OCI-LY7 (cell line): ENCODE measurements around the gene PDE6H.

ENCODE experiments used
- EZH2phosphoT487 ChIP-seq: fragments of 200-600 bp; sonication (generic); IDR thresholded peaks from 2 replicates; pipeline ENCODE4 v1.6.1; 2018; ENCODE audit warnings: low read depth, borderline replicate concordance, mild to moderate bottlenecking, mixed run types, antibody characterized with exemption, low read length, moderate library complexity, mixed read lengths
- TF ChIP-seq, protein P1 (sequence below): fragments of 200-600 bp; sonication (generic); conservative IDR thresholded peaks from 2 replicates; pipeline ENCODE4 v1.5.1; 2014; ENCODE audit warnings: mild to moderate bottlenecking, antibody characterized with exemption, low read length, moderate library complexity, mixed read lengths

DNA sequence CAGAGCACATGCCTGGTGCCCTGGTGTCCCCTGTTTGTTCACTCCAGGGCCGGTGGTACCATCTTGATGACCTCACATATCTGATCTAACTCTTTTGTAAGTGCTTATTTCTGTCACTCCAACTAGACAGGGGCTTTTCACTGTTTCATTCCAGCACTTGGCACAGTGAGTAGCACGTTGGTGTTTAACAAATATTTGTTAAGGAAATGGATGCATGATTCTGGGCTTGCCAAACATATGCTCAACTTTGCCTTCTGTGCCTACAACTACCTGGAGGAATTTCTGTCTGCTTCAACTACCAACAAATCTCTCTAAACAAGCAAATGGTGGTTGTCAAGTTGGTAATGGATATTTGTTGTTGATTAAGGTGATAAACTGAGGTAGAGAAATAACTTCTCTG, 31.6 kb downstream of the PDE6H start:
- TF ChIP-seq, protein P1, sequence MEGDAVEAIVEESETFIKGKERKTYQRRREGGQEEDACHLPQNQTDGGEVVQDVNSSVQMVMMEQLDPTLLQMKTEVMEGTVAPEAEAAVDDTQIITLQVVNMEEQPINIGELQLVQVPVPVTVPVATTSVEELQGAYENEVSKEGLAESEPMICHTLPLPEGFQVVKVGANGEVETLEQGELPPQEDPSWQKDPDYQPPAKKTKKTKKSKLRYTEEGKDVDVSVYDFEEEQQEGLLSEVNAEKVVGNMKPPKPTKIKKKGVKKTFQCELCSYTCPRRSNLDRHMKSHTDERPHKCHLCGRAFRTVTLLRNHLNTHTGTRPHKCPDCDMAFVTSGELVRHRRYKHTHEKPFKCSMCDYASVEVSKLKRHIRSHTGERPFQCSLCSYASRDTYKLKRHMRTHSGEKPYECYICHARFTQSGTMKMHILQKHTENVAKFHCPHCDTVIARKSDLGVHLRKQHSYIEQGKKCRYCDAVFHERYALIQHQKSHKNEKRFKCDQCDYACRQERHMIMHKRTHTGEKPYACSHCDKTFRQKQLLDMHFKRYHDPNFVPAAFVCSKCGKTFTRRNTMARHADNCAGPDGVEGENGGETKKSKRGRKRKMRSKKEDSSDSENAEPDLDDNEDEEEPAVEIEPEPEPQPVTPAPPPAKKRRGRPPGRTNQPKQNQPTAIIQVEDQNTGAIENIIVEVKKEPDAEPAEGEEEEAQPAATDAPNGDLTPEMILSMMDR: no peak
- TF ChIP-seq EZH2phosphoT487: no peak
